ENCODE data around the gene FAXC. TPM values are rescaled to one million over a fixed set of nuclear protein-coding genes. Genes with fewer than 3 reads are reported as not detected.

The FAXC gene
- total and polyA plus RNA-seq, 2 of the 8 experiments (the other 6 are each of a cell fraction or from before 2014, with no cell fraction given): 23.2 to 29.8 TPM

DNA sequence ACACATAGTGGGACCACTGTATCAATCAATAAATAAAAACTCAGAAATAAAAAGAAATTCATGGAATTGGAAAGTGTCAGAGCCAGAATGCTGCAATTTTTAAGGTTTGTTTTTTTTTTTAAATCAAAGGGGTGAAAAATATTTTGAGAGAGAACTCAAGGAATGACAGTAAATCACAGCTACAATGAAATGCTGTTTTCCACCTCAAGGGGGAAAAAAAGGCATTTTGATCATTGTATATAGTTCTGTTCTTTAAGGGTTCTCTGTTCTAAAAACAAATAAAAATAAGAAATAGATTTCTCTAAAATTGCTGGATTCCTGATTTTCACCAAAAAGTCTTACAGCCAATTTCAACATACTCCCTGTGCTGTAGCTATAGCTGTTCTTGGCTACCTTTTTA is 24.5 kb downstream of the FAXC start:
- Histone ChIP-seq H3K79me2 (ENCODE audit: control insufficient read depth in 1 of 2, insufficient read depth in 2 of 2, low read length in 2 of 2) (no peaks in the 10 kb centered on the region), H3K23me2 (ENCODE audit: low read depth, low read length) (no peaks in the 10 kb centered on the region), H3K79me1 (ENCODE audit: low read depth, low read length) (no peaks in the 10 kb centered on the region; the same call in 1 of the 2 replicates), H3K9ac (replicated peaks in 1 of 4; ENCODE audit: extremely low read depth in 1 of 4, low read depth in 3 of 4, low read length in 3 of 4) (no peak overlapping the region), H3K56ac (replicated peaks; ENCODE audit: insufficient read length, low read depth, low read length) (no peak overlapping the region), H3K14ac (ENCODE audit: insufficient read length) (no peak overlapping the region), H2AK5ac (ENCODE audit: low read depth, low read length) (no peak overlapping the region), H2BK20ac (ENCODE audit: low read length) (no peak overlapping the region), H3K4me1 (replicated peaks in 1 of 4; ENCODE audit: control insufficient read depth in 3 of 4, insufficient read depth in 4 of 4, low read length in 3 of 4) (no peaks in the 10 kb centered on the region), H3K27ac (ENCODE audit: low read depth, low read length) (no peak overlapping the region), H3K23ac (ENCODE audit: insufficient read length) (no peak overlapping the region), H2BK5ac (ENCODE audit: low read depth, low read length) (no peak overlapping the region), H4K20me1 (replicated peaks in 1 of 2; ENCODE audit: control insufficient read depth in 1 of 2, insufficient read depth in 2 of 2, low read length in 2 of 2) (no peaks in the 10 kb centered on the region), H4K91ac (replicated peaks; ENCODE audit: insufficient read length, low read length) (no peak overlapping the region), H3K4ac (replicated peaks; ENCODE audit: insufficient read length, low read depth, low read length) (no peak overlapping the region), H2BK15ac (ENCODE audit: low read length) (no peak overlapping the region), H4K8ac (ENCODE audit: extremely low read depth, insufficient read depth, low read length) (no peak overlapping the region), H3K9me3 (ENCODE audit: insufficient read depth in 2 of 2, low read depth in 1 of 2, low read length in 1 of 2) (no peaks in the 10 kb centered on the region), H3K36me3 (ENCODE audit: control insufficient read depth in 2 of 4, insufficient read depth in 4 of 4, low read length in 3 of 4) (peaks cover 2 to 13% (median 7%) of the 10 kb centered on the region in 4 experiments; a peak in 7 of 8 replicates), H3K27me3 (replicated peaks in 1 of 4; ENCODE audit: control insufficient read depth in 3 of 4, extremely low read depth in 1 of 4, insufficient read depth in 3 of 4, low read length in 3 of 4) (no peaks in the 10 kb centered on the region), H4K5ac (ENCODE audit: insufficient read length, low read depth, low read length) (no peak overlapping the region), H2AFZ (ENCODE audit: low read length) (no peak overlapping the region), H3K4me3 (ENCODE audit: extremely low read depth in 1 of 4, insufficient read depth in 2 of 4, low read depth in 3 of 4, low read length in 4 of 4) (no peak overlapping the region), H3K4me2 (ENCODE audit: insufficient read depth in 1 of 2, low read depth in 2 of 2, low read length in 2 of 2) (no peak overlapping the region), H2BK12ac (ENCODE audit: low read depth, low read length) (no peak overlapping the region), H2BK120ac (replicated peaks; ENCODE audit: low read depth, low read length) (no peak overlapping the region), H3K18ac (ENCODE audit: extremely low read depth, low read length) (no peak overlapping the region)
- FAIRE-seq (no peak), DNase-seq (ENCODE audit: low read depth in 1 of 2, low spot score in 2 of 2) (no peak)
- CTCF ChIA-PET (ENCODE audit: partially characterized antibody): interaction anchor here (0.7 to 2.7 kb wide), 15 partner anchors 9 to 1322 kb away, joined by 3 to 12 read pairs (median 5); no protein-coding TSS in a partner anchor
- POLR2A ChIA-PET (ENCODE audit: partially characterized antibody): interaction anchor here (1.0 to 2.4 kb wide), 5 partner anchors 11 to 71 kb away, joined by 3 to 9 read pairs (median 3); partner anchors contain the start of gene COQ3
- TF ChIP-seq SP4 (IDR thresholded peaks at IDR 0.05; ENCODE audit: low read length): no peak
- no peak for TF ChIP-seq MAX (IDR thresholded peaks at IDR 0.05)
- no peak for TF ChIP-seq KDM1A (IDR thresholded peaks at IDR 0.05; ENCODE audit: borderline replicate concordance, low read length)
- TF ChIP-seq TAF1 (IDR thresholded peaks at IDR 0.05; ENCODE audit: low read depth, low read length): no peak
- TF ChIP-seq SIX5 (IDR thresholded peaks at IDR 0.05; ENCODE audit: low read depth, low read length): no peak
- TF ChIP-seq SIRT6 (IDR thresholded peaks at IDR 0.05; ENCODE audit: low read length): no peak
- no peak for TF ChIP-seq SP2 (IDR thresholded peaks at IDR 0.05; ENCODE audit: low read length)
- no peak for TF ChIP-seq CHD2 (IDR thresholded peaks at IDR 0.05; ENCODE audit: low read length)
- no peak for TF ChIP-seq EP300 (IDR thresholded peaks at IDR 0.05; ENCODE audit: borderline replicate concordance in 1 of 2, low read depth in 2 of 2, low read length in 2 of 2)
- no peak for TF ChIP-seq ASH2L (IDR thresholded peaks at IDR 0.05; ENCODE audit: low read length)
- no peak for TF ChIP-seq ZNF274 (IDR thresholded peaks at IDR 0.05; ENCODE audit: borderline replicate concordance, extremely low read depth, low read length)
- TF ChIP-seq, protein P1, sequence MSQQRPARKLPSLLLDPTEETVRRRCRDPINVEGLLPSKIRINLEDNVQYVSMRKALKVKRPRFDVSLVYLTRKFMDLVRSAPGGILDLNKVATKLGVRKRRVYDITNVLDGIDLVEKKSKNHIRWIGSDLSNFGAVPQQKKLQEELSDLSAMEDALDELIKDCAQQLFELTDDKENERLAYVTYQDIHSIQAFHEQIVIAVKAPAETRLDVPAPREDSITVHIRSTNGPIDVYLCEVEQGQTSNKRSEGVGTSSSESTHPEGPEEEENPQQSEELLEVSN (IDR thresholded peaks at IDR 0.05): no peak
- no peak for TF ChIP-seq POLR2AphosphoS5 (IDR thresholded peaks at IDR 0.05; ENCODE audit: low read depth, low read length)
- no peak for TF ChIP-seq CHD1 (IDR thresholded peaks at IDR 0.05; ENCODE audit: low read depth, low read length)
- no peak for TF ChIP-seq TCF12 (IDR thresholded peaks at IDR 0.05; ENCODE audit: low read depth, low read length)
- TF ChIP-seq CBX5 (IDR thresholded peaks at IDR 0.05; ENCODE audit: low read depth, low read length): no peak
